Measurements from ENCODE around the gene ADRA2C.

Gene ADRA2C

GRCh38 chr4:3760841-3761240 lies 5.3 kb upstream of the ADRA2C start:
- DNase-seq (ENCODE audit: low spot score), result no peak

- DNase-seq (ENCODE audit: low spot score), result no peak
These were observed 3.9 kb upstream of the ADRA2C start for GRCh38 chr4:3762264-3762663.

- DNase-seq (ENCODE audit: low spot score), result no peak
These were observed 3.2 kb upstream of the ADRA2C start for GRCh38 chr4:3762753-3763549.

GRCh38 chr4:3765271-3766035 lies 732 bp upstream of the ADRA2C start:
- DNase-seq (ENCODE audit: low spot score), result peak; percentile 89

GRCh38 chr4:3766785-3767569 lies 792 bp downstream of the ADRA2C start:
- no peak for DNase-seq (ENCODE audit: low spot score)

GRCh38 chr4:3767570-3768288 lies 1.5 kb downstream of the ADRA2C start:
- no peak for DNase-seq (ENCODE audit: low spot score)

GRCh38 chr4:3768842-3769641 lies 2.9 kb downstream of the ADRA2C start:
- no peak for DNase-seq (ENCODE audit: low spot score)

GRCh38 chr4:3769642-3770184 lies 3.5 kb downstream of the ADRA2C start:
- no peak for DNase-seq (ENCODE audit: low spot score)

- DNase-seq (ENCODE audit: low spot score), result no peak
These were observed 4.4 kb downstream of the ADRA2C start for GRCh38 chr4:3770323-3771163.

GRCh38 chr4:3771164-3771809 lies 5.1 kb downstream of the ADRA2C start:
- no peak for DNase-seq (ENCODE audit: low spot score)

- DNase-seq (ENCODE audit: low spot score), result no peak
These were observed 5.8 kb downstream of the ADRA2C start for GRCh38 chr4:3771939-3772495.

- DNase-seq (ENCODE audit: low spot score), result no peak
These were observed 6.4 kb downstream of the ADRA2C start for GRCh38 chr4:3772632-3773031.

- no peak for DNase-seq (ENCODE audit: low spot score)
These were observed 7.4 kb downstream of the ADRA2C start for GRCh38 chr4:3773552-3774001.

- no peak for DNase-seq (ENCODE audit: low spot score)
These were observed 8.2 kb downstream of the ADRA2C start for GRCh38 chr4:3774253-3774883.

- DNase-seq (ENCODE audit: low spot score), result no peak
These were observed 8.8 kb downstream of the ADRA2C start for GRCh38 chr4:3775005-3775404.

- no peak for DNase-seq (ENCODE audit: low spot score)
These were observed 9.4 kb downstream of the ADRA2C start for GRCh38 chr4:3775576-3775975.

GRCh38 chr4:3776166-3777032 lies 10.2 kb downstream of the ADRA2C start:
- DNase-seq (ENCODE audit: low spot score), result no peak

- DNase-seq (ENCODE audit: low spot score), result no peak
These were observed 10.8 kb downstream of the ADRA2C start for GRCh38 chr4:3777033-3777390.

All from HuH-7 (cell line).